ENCODE measurements around the gene OR7D2.
"Not testable (repeated sequence)": the region's sequence is repeated elsewhere in the genome, so short reads cannot be mapped to it uniquely, and the experiment has no call there.

Gene OR7D2

DNA sequence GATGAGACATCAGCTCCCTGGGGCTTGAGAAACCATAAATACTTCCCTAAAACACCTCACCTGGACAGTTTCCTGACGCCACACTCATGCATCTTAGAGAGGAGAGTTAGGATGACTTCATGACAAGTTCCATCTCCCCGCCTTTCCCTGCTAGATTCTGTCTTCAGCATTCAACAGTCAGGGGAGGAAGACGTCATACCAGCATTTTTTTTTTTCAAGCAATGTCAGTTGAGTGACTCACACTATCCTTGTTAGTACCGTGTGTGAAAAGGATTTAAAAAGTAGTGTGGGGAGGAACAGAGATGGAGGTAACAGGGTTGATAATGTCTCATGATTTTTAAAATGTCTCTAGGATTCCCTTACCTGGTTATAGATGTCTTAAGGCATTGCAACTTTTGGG is at the start of gene OR7D2:
Gene OR7D2 (plus strand): TSS at position 79 of the 400 bp plus-strand sequence. CDS start 6,803 bp downstream, outside the sequence.
- DNase-seq = no peak

DNA sequence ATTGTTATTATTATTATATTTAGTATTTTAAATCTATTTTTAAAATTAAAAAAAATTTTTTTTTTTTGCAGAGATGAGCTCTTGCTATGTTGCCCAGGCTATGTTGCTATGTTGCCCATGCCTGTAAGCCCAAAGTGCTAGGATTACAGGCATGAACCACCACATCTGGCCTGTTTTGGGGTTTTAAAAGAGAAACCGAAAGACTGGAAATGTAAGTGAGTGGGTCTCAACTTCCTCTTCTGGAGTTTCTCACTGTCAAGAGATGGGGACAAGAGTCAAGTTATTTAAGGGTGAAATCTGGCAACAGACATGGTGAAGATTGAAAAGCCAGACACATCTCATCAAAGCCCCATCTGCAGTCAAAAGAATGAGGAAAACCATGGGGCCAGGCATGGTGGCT is 47.8 kb upstream of the OR7D2 start:
- no peak for DNase-seq

DNA sequence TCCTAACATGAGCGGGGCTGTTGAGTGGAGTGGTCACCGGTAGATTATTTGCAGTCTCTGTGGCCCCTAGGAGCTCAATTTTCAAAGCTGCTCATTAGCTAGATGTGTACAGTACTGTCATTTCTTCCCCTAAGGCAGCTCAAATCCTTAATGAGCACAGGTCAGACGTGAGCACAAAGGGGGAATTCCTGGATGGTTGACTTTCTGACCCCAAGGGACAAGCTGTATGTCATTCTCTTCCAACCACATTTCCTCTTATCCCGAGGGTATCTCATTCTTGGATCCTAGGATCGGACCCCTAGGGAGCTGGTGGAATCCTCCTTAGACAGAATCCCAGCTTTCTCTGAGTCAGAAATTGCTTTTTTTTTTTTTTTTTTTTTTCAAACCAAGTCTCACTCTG is 46.4 kb upstream of the OR7D2 start:
- DNase-seq = no peak

DNA sequence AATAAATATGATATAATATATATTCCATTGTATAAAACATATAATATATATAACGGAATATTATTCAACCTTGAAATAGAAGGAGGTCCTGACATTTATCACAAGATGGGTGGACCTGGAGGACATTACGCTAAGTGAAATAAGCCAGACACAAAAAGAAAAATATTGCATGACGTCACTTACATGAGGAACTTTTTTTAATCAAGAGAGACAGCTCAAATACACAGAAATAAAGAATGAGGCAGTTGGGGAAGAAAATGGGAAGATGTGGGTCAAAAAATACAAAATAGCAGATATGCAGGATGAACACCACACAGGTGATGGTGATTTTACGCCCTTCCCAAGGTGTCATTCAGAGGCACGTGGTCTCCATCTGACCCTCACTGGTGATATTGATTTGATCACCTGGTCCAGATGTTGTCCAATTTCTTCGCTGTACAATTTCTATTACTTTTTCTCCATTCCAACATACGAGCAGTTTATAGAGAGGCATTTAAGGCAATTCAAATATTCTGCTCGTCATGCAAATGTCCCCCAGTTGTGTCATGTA is 39.1 kb upstream of the OR7D2 start:
- DNase-seq = peak in 1 of 2 donors; percentile 6

DNA sequence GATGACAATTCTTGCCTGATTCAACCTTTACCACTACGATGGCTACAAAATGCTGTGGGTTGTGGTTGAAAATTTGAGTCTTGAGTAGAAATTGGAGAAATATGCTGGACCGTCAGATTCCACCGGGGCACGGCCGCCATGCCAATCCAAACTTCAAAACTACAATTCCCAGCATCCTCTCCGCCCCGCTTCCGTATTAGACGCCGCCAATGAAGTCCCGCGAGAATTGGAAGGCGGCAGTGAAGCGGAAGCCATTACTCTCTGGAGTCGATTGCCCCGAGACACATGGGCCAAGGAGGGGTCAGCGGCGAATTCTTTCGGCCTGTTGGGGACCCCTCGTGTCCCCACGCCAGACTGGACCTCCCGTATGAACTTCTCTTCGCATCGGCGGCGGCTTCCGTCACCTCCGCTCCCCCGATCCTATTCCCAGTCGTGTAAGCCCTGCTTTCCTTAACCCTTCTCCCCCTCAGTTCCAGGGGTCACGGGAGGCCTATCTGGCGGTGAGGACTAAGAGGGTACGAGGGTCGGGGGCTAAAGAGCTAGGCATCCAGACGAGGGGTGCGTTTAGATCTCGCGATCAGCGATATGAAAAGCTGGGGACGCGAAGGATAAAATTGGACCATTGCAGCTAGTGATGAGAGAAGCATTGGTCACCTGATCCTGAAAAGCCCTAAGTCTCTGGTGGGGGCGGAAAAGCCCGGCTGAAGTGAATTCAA is 38.5 kb upstream of the OR7D2 start, which contains the start of gene ZNF317:
Gene ZNF317 (plus strand): TSS at position 239 of the 716 bp plus-strand sequence. CDS start 15,620 bp downstream, outside the sequence.
- peak; percentile 92 to 94 for DNase-seq

DNA sequence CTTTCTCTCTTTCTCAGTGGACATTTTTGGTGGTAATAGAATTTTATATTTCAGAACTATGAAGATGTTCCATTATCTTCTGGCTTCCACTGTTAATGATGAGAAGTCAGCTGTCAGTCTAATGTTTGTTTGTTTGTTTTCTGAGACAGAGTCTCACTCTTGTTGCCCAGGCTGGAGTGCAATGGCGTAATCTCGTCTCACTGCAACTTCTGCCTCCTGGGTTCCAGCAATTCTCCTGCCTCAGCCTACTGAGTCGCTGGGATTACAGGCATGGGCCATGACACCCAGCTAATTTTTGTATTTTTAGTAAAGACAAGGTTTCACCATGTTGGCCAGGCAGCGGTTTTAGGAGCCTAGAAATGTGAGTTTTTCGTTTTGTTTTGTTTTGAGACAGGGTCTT is 33.9 kb upstream of the OR7D2 start:
- DNase-seq = no peak

DNA sequence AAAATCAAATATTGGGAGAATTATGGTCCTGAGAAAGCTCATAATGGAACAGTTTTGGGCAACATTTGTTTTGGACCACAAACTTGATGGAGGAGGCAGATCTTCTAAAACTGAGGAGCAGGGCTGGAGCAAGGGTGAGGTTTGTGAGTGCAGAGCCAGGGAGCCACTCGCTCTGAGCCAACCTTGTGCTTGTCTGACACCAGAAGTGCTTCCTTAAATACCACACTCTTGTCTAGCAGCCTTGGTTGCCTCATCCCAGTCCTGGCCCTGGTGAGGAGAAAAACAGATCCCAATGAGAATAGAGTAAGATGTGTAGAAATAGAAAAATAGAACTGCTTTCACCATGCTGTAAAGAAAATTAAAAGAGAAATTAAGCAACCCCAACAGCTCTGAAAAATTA is 31.9 kb upstream of the OR7D2 start:
- no peak for DNase-seq

DNA sequence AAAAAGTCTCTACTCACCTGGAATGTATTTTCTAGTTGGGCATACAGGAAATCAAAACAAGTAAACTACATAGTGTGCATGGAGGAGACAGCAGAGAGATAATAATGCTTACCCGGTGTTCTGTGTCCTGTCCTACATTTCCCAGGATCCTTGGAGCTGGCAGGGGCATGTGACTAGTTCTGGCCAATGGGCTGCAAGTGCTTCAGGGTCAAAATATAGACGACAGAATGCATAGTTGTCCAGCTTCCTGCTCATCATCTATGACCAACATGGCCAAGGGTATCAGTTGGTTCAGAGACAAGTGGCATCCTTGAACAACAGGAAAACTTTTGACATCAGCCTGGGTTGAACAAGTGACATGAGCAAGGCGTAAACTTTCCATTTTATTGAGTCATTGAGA is 30.1 kb upstream of the OR7D2 start:
- no peak for DNase-seq

DNA sequence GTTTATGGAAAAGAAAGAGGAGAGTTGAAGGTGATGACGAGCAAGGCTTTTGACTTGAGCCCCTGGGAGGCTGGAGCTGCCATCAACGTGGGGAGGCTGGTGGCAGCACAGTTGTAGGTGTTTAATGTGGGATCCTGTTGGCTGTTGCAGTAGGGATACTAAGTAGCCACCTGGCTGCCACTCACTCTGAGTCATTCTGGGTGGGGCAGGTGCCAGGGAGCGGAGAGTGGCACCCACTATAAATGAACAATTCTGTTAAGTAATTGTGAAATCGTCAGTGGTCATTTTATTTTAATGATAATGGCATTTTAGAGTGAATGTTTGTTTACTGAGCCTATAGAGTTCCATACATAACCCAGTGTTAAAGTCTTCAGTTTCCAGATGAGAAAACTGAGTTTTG is 28.8 kb upstream of the OR7D2 start:
- no peak for DNase-seq

DNA sequence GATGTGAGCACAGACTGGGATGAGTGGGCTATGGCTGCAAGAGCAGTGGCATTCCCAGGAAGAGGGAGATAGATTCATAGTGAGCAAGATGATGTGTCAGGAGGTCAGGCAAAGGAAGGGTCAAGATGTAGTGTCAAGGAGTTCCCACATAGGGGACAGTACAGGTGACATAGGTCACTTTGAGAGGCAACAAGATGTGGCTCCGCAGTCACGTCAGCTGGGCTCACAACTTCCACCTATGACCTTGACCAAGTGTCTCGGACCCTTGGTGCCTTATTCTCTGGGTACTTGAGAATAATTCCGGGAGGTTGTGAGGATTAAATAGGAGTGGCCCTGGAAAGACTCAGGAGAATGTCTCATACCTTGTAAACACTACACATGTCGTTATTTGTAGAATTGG is 28.1 kb upstream of the OR7D2 start:
- no peak for DNase-seq

DNA sequence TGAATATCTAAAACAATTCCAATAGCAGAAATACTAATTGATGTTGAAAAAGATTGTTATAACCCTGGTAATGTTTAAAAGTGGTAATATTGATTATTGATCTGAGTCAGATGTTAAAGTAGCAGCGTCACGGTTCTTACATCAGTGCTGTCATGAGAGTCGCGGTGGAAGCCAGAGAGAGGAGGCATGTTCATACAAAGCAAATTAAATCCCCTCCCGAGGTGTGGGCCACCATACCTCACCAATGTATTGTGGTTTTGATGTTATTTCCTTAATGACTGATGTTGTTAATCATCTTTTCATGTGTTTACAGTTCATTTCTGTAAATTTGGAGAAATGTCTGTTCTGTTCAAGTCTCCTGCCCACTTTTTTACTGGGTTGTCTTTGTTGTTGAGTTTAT is 27.4 kb upstream of the OR7D2 start:
- DNase-seq = peak in 1 of 2 donors; percentile 9

DNA sequence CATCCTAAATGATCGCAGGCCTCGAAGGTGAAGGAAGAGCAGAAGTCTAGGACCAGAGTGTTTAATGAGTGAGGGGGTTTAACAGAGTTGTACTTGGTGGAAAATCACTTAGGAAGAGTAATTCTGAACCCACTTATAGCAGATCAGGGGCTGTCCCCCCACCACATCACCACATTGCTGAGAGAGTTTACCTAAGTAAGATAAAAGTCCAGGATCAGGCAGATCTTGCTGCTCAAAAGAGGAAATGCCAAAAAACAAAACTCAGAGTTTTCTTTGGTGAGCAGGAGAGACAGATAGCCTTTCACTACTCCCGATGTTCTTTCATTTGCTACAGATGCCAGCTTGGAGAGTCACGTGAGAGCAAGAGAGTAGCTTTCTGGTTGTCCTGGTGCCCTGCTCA is 23.2 kb upstream of the OR7D2 start:
- no peak for DNase-seq

DNA sequence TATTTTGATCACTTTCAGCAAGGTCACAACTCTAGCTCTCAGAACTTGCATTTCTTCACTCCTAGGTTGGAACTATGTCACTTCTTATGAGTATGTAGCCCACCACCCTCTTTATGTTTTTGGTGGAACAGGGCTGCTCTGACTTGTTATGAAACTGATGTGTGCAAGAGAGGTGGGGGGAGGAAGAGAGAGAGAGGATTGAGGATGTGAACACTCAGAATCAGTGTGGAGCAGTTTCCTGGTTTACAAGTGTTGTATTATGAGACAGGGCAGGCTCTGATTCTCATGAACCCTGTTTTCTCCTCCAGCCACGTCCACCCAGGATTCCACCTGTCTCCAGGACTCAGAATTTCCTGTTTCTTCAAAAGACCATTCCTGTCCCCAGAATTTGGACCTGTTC is 22.5 kb upstream of the OR7D2 start:
- no peak for DNase-seq

DNA sequence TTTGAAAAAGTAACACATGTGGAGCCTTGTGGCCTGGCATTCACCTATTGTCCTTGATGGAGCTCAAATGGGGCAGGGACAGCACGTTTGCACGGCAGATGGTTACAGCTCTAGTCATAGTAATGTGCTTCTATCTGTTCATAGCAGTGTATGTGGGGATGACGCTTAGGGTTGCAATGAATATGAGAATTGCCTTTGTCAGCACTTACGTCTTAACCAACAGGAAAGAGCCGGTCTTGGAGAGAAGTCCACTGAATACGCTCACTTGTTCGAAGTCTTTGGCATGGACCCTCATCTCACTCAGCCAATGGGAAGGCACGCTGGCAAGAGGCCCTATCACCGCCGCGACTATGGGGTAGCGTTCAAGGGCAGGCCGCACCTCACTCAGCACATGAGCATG is 18.9 kb upstream of the OR7D2 start:
- DNase-seq = no peak

DNA sequence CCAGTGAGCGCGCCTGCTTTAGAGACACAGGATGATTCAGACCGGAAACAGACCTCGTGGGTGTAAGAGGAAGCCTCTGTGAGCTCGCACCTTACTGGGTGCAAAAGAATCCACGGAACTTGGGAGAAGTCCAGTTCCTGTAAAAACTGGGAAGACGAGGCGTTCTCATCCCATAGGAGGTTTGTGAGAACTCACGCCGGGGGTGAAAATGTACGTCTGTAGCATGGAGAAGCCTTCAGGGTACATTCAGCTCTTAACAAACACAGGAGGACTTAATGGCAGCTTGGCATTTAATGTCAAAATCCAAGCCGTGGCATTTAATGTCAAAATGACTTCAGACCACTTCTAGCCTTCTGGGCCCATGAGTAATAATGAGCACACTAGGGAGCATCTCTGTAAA is 17.4 kb upstream of the OR7D2 start:
- DNase-seq = no peak

DNA sequence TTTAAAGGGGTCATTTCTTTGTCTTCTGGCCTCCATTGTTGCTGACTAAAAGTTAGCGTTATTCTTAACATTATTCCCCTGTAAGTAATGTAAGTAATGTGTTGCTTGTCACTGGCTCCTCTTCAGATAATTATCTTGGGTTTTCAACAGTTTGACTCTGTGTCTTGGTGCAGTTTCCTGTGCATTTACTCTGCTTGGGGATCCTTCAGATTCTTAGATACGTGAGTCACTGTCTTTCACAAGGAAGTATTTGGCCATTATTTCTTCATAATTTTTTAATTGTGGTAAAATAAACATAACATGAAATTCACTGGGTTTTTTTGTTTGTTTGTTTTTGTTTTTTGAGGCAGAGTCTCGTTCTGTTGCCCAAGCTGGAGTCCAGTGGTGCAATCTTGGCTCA is 13.5 kb upstream of the OR7D2 start:
- no peak for DNase-seq

DNA sequence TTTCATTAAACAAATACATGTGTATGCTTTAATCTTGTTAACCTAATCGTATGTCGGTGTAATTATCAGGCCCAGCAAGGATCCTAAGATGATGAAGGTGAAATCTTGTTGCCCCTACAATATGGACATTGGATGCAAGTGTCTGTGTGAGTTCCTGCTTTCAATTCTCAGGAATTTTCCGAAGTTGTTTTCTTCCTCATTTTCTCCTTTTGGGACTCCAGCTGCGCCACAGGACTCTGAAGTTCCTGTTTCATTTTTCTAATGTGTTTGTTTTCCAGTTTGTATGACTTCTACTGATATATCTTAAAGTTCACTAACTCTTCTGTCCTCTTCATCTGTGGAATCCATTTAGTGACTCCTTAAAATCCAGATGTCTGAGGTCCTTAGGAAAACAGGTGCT is 11.9 kb upstream of the OR7D2 start:
- DNase-seq = no peak

DNA sequence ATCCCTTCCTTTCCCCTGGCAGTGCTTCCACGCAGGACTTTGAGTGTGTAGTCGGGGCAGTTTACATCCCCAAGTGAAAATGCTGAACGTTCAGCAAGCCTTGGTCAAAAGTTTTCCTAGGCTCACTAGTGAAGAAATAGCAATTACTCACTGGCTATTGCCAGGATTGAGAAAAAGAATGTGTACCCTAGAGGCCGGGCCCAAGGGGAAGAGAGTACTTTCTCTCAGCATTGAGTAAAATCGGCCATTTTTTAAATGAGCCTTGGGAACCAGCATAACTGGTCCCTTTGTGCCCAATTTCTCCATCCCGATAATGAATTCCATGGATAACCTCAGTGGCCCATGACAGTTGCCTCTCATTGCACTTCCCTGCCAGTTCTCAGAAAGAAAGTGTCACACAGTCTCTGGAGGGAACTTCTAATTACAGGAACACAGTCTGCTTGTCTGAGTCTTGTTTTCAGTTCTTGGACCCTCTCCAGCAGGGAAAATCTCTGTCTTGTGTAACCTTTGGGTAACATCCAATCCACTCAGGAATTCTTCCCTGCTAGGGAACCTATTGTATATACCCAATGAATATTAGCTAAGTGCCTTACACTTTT is 7.3 kb upstream of the OR7D2 start:
- no peak for DNase-seq

DNA sequence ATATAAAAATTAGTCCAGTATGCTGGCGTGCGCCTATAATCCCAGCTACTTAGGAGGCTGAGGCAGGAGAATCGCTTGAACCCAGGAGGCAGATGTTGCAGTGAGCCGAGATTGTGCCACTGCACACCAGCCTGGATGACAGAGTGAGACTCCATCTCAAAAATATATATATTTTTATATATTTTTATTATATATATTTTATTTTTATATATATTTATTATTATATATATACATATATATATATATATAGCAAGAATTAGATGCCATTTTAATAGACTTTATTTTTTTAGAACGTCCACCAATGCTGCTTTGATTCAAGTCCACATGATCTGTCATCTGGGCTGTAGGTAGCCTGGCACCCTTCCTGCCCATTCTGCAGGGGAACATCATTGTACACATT is 3.5 kb upstream of the OR7D2 start:
- DNase-seq = no peak

DNA sequence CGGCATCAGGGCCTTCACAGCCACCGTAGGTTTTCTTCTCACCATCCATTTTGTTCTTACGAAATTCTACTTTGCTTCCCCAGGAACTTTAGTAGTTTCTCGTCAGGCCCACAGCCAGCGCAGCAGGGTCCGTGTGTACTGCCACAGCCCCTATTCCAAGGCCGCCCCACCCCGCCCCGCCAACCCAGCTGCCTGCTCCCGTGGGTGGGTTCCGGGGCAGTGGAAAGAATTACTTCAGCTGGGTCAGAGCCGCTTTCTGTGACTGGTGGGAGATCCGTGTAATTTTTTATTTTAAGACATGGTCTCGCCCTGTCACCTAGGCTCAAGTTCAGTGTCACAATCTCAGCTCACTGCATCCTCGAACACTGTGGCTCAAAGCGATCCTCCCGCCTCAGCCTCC is 4.2 kb downstream of the OR7D2 start:
- DNase-seq = no peak

DNA sequence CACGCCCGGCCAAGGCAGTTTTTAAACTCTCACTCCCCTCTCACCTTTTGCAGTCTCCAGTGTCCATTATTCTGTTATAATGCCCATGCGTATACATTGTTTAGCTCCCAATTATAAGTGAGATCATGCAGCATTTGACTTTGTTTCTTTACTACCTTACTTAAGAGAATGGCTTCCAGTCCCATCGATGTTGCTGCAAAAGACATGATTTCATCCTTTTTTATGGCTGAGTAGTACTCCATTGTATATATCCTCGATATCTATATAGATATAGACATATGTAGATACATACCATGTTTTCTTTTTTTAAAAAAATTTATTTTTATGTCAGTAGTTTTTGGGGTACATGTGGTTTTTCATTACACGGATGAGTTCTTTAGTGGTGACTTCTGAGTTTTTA is 8.4 kb downstream of the OR7D2 start:
- no peak for DNase-seq

DNA sequence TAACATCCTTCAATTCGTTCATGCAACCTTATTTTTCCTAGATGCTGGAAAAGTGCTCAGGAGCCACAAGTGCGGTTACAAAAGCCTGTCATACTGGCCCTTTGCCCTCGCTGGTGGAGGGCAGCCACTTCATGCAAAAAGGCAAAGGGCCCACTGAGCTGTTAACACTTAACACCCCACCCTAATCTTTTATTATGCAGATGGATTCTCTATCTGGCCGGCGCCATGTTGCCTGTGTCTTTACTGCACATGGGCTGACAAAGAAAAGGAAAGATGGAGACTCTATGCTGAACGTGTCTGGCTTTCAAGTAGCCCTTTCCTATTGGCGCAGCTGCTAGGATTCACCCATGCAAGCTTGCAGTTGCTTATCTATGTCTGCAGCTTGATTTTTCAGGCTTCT is 10.8 kb downstream of the OR7D2 start:
- DNase-seq = no peak

DNA sequence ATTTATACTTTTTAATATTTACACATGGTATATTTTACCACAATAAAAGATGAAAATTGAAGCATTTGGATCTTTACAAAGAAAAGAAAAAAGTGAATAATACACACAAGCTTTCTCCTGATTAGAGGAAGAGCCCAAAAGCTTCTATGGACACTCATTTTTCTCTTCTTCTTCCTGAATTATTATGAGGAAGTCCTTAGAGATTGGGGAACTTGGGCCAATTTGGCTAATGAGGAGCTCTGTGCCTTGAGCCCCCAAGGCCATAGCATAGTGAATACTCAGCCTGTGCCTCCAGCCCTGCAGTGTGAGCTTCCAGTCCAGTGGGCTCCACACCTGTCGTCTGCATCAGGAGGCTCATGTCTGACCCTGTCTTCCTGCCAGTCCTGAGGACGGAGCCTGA is 19.3 kb downstream of the OR7D2 start:
- not testable (repeated sequence) for DNase-seq

DNA sequence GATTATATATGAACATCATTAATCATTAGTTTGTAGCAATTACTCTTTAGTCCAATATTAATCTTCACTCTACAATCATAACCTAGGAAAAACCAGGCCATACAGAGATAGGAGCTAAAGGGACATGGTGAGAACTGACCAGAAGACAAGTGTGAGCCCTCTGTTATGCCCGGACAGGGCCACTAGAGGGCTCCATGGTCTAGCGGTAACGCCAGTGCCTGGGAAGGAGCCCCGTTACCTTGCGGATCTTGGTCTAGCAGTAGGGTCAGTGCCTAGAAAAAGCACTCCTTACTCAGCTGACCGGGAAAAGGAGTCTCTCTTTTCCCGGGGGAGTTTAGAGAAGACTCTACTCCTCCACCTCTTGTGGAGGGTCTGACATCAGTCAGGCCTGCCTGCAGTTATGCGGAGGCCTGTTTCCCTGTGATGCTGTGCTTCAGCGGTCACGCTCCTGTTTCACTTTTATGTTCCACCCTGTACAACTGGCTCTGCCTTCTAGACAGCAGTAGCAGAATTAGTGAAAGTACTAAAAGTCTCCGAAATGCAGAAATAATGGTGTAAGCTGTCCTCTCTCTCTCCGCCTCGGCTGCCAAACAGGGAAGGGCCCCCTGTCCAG is 26.8 kb downstream of the OR7D2 start:
- DNase-seq = peak; percentile 66 to 70

All from CD4-positive, alpha-beta T cell treated with Interleukin-4 for 1 hour (primary cell).